GM19324 (cell line): Measurements from ENCODE around the gene NFS1.
"Not testable (repeated sequence)": the region's sequence is repeated elsewhere in the genome, so short reads cannot be mapped to it uniquely, and the experiment has no call there.

Experiments used
- ATAC-seq: cut with Tn5 transposase; IDR thresholded peaks from one replicate; pipeline ENCODE4 v1.9.1; 2021; ENCODE audit warnings: mild to moderate bottlenecking, moderate library complexity; ENCODE audit not compliant: unreplicated experiment, low FRiP score

NFS1 gene

DNA sequence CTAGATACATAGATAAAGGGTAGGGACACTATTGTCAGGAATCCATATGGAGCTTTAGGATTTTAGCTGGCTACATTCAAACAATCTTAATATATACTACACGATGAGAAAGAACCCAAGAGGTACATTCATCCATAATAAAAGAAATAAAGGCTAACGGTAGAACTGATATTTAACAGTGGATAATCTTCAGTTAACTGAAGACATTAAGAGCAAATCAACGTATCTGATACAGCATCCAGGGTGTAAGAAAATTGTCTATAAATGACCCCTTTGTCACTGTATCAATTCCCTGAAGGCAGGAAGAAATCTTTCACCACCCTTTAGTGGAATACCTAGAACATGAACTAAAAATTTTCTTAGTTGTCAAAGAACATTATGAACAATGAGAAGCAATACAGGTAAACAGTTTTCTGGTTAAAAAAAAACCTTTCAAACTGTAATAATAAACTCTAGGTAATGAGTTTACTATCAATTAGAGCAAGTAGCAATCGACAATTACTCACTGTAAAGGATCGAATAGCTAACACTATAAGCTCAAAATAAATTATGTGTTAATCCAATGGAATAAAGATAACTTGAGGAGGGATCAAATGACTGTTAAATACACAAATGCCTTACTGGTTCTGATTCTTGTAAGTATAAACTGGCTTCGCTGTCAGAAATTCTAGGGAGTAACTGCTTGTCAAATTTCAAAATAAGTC is 11.9 kb upstream of the NFS1 start:
- ATAC-seq: no peak

DNA sequence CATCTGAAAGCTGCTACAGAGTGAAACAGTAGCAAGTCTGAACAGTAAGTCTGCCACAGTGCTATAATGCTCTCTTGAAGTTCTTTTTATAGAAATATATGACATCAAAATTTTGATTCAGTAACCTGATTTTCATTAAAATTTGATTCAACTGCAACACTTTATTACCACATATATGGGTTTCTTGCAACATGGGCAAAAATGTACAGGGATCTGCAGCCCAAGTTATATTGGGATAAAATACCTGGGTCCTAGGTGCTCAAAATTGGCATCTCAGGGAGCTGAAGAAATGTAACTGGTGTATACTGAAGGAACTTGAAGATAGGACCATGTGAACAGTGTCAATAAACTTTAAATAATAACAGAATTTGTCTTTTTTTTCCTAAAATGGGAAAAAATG is 10.9 kb upstream of the NFS1 start:
- no peak for ATAC-seq

DNA sequence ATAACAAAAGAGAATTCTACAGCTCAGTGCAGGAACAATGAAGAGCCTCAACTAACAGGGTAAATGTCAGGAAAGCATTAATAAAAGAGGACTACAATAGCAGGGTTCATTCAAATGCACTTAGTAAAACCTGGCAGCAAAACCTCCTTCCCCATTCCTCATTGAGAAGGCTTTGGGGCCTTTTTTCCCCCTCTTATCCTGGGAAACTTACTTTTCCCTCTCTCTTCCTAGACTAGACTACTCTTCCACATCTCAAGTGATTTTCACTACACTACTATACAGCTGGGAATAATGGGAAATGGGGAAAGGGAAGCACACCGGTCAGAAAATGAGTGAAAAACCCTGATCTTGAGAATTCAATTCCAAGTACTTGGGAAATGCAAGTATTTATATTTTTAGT is 10.1 kb upstream of the NFS1 start:
- ATAC-seq: no peak

DNA sequence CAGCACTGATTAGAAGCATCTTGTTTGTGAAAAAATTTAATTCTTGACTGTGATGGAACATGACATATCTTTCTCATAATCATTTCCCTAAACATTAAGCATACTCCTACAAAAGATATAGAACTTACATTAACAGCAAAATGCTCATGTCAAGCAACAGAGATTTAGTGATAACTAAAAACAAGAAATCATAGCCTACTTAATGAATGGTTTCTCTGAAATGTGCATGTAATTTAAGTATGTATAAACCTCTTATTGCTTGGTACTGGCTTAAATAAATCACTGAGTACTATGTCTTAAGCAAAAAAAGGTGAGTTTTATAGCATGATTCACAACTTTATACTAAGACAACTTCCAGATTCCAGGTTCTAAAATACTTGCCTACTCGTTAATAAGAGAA is 9.3 kb upstream of the NFS1 start:
- ATAC-seq: no peak

DNA sequence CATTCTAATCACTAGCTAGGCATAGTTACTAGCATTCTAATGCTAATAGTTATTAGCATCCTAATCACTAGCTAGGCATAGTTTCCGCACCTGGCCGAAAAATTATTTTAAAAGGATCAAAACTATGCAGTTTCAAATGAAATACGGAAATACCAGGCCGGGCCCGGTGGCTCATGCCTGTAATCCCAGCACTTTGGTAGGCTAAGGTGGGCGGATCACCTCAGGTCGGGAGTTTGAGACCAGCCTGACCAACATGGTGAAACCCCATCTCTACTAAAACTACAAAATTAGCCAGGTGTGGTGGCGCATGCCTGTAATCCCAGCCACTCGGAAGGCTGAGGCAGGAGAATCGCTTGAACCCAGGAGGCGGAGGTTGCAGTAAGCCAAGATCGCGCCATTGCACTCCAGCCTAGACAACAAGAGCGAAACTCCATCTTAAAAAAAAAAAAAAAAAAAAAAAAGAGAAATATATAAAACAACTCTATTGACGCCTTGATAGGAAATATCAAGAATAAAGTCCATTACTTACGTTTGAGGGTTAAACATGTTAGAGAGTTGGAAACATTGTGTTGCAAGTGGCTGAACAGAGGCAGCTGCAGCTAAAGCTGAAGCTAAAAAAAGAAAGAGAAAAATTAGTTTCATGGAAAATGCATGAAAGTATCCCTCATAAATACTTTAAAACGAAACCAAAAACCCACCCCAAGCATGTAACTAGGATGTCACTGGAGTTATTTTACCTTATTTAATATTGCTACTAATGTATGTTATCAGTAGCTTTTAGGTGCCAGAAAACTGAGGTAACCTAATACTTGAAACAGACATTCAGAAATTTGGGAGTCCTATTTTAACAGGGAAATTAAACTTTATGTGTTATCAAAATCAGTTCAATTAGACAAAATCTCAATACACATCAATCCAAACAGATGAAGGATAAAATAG is 7.7 kb upstream of the NFS1 start:
- not testable (repeated sequence) for ATAC-seq

DNA sequence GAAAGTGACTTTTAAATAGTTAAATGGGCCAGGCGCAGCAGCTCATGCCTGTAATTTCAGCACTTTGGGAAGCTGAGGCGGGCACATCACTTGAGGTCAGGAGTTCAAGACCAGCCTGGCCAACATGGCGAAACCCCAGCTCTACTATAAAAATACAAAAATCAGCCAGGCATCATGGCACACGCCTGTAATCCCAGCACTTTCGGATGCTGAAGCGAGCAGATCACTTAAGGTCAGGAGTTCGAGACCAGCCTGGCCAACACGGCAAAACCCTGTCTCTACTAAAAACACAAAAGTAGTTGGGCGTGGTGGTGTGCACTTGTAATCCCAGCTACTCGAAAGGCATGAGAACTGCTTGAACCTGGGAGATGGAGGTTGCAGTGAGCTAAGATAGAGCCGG is 6.7 kb upstream of the NFS1 start:
- not testable (repeated sequence) for ATAC-seq

DNA sequence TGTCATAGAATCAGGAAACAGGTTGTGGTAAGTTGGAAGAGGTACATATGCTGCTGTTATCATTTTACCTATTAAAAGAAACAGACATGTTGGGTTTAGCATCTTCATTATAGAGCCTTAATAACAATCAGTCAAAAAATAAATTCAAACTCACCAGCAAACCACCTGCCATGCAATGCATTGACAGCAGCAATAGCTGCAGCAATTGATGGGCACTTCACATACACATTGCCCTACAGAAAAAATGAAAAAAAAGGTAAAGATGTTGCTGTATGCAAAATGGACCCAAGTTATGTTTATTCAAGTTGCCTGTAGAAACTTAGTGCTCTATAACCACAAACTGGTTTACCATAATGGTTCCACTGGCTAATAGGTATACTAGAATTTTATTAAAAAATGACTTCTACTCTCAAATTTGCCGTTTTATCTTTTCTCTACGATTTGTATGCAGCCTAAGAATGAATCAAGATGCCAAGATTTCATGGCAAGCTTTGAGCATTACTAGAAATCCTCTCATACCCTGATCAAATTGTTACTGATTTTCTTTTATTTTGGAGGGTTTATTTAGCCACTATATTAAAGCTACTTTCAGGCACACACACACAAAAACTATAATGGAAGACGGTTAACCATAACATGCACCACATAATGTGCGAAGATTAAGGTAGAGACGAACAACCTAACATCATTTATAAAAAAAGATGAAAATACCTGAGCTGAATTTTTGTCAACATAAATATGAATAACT is 5.5 kb upstream of the NFS1 start:
- ATAC-seq: no peak

DNA sequence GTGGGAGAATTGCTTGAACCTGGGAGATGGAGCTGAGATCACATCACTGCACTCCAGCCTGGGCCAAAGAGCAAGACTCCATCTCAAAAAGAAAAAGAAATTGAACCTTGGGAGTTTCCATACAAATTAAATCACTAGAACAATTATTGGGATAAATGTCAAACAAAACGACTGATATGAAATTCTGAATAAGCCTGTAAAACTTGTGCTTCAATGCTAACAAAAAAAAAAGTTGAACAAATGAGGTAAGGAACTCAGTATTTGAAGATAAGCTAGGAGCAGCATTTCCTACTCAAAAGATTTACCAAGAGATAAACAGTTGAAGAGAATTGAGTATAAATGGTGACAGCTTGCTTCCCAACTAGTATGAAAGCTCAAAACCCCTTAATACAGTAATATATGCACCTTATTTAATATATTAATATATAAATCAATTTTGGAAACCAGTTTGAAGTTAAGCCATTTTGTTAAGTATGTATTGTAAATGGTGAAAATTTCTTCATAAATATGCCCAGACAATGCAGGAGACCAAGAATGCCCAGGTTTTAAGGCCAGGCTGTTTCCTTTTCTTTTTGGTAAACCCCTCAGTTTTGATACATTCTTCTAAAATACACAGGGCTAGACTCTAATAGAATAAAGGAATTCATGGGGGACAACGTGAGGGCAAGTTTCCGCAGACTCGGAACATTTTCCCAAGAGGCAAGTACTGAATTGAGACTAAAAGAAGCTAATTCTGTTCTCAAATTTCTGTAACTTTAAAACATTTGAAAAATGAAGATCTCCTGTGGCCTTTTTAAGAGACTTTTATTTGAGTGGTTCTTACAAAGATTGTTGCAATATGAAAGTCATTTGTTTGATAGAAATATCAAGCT is 3.9 kb upstream of the NFS1 start:
- ATAC-seq: no peak

DNA sequence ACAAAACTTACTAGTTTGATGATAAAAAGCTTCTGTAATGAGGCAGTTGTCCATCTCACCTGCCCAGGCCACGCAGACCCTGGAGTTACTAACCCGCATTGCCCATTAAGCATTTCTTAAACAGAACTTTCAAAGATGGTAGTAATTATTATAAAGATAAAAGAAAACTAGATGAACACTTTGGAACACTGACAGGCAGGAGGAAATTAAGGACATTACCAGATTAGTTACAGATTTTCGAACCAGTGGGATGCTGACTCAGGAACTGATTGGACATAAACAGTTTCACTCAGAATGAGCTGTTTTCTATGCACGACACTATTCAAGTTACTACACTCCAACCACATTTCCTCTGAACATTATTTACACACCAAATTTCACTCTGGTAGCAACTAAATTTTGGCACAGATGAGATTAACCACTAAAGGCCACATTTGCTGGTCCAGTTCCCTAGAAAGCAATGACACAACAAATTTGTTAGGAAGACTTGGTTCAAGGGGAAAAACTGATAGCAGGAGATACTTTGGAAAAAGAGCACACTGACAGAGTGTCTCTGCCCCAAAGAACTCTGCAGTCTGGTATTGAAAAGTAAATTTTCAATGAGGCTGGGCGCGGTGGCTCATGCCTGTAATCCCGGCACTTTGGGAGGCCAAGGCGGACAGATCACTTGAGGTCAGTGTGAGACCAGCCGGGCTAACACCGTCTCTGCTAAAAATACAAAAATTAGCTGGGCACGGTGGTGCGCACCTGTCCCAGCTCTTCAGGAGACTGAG is 3.1 kb upstream of the NFS1 start:
- no peak for ATAC-seq

DNA sequence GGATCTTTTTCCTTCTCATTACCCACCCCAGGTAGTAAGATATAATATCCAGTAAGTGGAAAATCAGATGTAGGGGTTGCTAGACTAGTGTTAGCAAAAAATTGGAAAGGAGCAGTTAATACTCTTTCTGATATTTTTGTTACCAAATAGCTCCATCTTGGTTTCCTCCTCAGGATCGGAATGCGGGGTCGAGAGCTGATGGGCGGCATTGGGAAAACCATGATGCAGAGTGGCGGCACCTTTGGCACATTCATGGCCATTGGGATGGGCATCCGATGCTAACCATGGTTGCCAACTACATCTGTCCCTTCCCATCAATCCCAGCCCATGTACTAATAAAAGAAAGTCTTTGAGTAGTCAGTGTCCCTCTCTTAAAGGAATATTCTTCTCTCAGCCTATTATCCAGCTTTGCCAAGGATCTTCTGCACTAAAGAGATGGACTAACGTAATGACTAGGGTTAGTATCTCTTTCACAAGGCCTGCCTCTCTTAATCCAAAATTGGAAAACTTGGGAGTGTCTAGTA is 1.5 kb upstream of the NFS1 start:
- no peak for ATAC-seq

DNA sequence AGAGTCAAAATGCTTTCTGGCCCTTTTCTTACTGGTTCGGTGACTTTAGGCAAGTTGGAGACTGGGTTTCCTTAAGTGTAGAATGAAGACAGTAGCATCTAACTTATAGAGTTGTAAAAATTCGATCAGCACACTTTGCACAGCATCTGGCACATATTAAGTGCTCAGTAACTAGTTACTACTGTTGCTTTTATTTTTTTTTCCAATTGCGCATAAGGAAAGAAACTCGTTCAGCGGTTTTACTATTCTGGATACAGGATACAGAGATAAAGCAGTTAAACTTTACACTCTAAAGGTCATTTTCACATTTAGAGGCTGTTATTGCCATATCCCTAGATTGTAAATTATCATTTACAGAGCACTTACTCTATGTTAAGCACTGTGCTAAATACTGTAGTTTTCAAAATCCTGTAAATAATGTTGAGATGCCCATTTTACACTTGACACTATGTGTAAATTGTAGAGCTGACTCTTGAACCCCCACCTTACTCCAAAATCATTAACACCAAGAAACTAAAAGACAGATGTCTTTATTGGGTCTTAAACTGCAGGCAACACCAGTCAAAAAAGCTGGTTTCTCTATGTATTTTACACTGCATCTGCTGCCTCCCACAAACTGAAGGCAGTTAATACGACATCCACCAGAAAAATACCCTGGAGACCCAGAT is 939 bp upstream of the NFS1 start:
- no peak for ATAC-seq

DNA sequence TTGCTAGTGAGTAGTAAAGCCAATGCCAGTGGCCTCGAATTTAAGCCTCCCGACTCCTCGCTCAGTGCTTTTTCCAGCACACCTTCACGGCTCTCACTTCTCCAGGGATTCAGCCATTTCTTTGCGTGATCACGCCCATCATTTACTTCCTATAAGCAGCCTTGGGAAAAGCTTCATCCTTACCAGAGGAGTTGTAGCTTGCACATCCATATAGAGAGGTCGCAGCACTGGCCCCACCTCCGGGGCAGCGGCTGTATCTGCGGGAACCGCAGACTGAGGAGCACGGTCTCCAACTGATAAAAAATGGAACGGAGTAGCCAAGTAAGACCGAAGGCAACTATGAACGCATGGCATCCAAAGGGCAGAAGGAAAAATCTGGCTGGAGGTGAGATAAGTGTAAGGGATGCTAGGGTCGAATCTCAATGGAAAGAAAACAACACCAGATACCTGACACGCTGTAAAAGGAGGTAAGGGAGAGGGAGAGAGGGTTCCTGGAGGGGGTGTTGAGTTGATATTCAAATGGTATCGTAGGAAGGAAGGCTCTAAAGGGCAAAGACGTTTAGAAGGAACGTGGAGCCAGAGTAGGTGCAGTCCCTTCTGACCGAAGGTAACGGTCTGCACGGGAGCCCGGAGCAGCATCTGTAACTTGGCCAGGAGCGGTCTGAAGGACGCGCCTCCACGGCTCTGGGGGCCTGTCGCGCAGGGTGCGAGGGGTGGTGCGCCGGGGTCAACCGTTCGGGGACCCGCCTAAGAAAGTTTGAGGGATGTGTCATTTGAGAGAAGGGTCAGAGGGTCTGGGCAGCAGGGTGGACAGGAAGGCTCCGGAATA is 640 bp downstream of the NFS1 start:
- ATAC-seq: peak; percentile 24

DNA sequence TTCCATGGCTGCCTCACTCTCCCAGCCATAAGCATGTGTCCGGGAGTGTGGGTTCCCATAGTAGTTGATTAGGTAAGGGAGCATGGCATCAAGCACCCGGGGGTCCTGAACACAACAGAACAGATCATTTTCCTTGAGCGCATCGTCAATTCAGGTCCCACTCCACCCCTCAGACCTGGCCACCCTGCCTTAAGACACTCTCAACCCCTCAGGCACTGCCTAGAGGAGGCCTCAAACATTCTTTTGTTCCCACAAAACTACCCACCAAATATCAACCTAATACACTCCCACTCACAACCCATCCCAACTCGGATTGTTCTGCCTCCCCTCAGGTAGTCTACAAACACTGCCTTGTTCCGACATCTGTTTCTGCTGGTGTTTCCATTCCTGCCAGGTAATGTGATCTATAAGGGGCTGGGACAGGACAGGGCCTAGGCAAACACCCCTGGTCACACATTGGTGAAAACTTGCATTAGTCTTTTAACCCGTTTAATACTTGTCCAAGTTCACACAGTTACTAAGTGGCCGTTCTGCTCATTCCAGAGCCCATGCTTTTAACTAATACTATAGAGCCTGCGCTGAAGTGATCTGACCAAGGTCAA is 1.4 kb downstream of the NFS1 start:
- no peak for ATAC-seq

DNA sequence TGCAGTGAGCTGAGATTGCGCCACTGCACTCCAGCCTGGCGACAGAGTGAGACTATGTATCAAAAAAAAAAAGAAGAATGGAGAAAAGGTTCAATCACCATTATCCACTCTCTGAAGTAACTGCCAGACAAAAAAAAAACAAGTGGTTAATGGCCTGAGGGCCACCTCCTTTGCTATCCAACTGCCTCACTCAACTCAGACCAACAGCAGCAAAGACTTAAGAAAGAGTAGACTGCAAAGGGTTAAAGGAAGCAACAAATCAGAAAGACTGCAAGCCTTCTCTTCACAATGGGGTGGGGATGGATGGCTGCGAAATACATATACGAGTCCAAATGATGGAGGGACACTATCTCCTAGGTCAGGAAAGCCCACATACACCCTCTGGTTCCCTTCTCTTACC is 3.2 kb downstream of the NFS1 start:
- ATAC-seq: no peak

DNA sequence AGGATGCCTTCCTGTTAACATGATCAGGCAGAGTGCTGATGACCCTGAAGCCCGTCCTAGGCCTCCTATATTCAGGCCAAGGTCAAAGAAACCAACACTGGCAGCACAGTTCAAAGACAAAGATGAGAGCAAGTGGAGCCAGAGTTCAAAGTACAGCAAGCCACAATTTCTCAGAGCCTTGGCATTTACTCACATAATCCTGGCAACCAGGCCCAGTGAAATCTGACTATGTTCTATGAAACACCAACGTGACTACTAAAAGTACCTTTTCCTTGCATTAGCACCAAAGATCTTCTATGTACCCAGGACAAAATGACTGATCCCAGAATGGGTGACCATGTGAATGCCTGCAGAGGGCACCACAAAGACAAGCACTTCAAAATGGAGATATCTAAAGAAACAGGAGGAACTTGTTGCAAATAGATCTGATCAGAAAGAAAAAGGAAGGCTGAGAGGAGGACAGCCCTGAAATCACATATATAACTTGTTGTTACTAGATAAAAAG is 3.9 kb downstream of the NFS1 start:
- no peak for ATAC-seq

DNA sequence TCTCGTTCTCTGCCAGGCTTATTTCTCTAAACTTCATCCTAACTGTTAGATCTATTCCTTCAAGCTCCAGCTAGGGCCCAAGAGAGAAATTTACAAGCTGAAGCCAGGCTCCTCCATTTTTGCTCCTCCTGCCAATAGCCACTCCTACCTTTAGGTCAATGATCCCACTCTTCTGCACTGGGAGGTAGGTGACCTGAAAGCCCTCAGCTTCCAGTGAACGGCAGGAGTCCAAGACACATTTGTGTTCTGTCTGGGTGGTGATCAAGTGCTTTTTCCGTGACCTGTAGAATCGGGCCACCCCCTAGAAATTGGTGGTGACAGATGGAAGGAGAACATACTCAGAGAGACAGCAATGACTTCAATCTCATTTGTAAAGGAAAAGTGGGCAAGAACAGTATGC is 8.9 kb downstream of the NFS1 start:
- no peak for ATAC-seq

DNA sequence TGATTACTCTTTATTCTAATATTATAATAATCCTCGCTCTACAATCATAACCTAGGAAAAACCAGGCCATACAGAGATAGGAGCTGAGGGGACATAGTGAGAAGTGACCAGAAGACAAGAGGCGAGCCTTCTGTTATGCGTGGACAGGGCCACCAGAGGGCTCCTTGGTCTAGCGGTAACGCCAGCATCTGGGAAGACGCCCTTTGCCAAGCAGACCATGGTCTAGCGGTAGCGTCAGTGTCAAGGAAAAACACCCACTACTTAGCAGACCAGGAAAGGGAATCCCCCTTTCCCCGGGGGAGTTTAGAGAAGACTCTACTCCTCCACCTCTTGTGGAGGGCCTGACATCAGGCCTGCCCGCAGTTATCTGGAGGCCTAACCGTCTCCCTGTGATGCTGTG is 12.3 kb downstream of the NFS1 start:
- not testable (repeated sequence) for ATAC-seq
